OCI-LY7 (cell line): ENCODE results near the gene CNTNAP4. TPM values are rescaled to one million over a fixed set of nuclear protein-coding genes. Genes with fewer than 3 reads are reported as not detected.

Experiments
- BruUV-seq: library from RNA; stranded (reverse); fragments of 400-500 nt; replicated peaks from 2 replicates; lab custom pipeline; 2021; lab: Mats Ljungman, UMichigan
- CTCF ChIA-PET: fragments of 300-600 bp; sonication (Branson Sonifier 250); formaldehyde crosslinking; loops from one replicate; lab custom pipeline; 2022; ENCODE audit warnings: antibody characterized with exemption; ENCODE audit not compliant: unreplicated experiment; lab: Charles Lee
- POLR2A ChIA-PET: fragments of 300-600 bp; sonication (Branson Sonifier 250); formaldehyde crosslinking; loops from one replicate; lab custom pipeline; 2022; ENCODE audit warnings: antibody characterized with exemption; lab: Charles Lee
- DNase-seq: peaks from one replicate; pipeline ENCODE4 v3.0.0-alpha.2; 2015; ENCODE audit warnings: low spot score
- H2AFZ ChIP-seq: fragments of 200-600 bp; sonication (generic), shearing (Covaris generic); 2 replicates; pipeline ENCODE4 v1.6.1; 2014; ENCODE audit warnings: mild to moderate bottlenecking, antibody characterized with exemption, low read length, moderate library complexity
- H3K27ac ChIP-seq: fragments of 200-600 bp; sonication (generic); 2 replicates; pipeline ENCODE4 v1.5.1; 2014; ENCODE audit warnings: mixed run types, low read depth, mild to moderate bottlenecking, moderate library complexity, low read length, inconsistent platforms; ENCODE audit not compliant: poor library complexity, severe bottlenecking
- H3K36me3 ChIP-seq: fragments of 200-600 bp; sonication (generic); 2 replicates; pipeline ENCODE4 v1.6.1; 2014; ENCODE audit warnings: mild to moderate bottlenecking, antibody characterized with exemption, low read length, moderate library complexity, mixed read lengths; ENCODE audit not compliant: insufficient read depth
- H3K4me1 ChIP-seq: fragments of 200-600 bp; sonication (generic); 2 replicates; pipeline ENCODE4 v1.5.1; 2014; ENCODE audit warnings: mild to moderate bottlenecking, low read length; ENCODE audit not compliant: insufficient read depth, poor library complexity, severe bottlenecking
- H3K4me2 ChIP-seq: fragments of 200-600 bp; sonication (generic); 2 replicates; pipeline ENCODE4 v1.6.1; 2014; ENCODE audit warnings: mild to moderate bottlenecking, low read length
- H3K4me3 ChIP-seq: fragments of 200-600 bp; sonication (generic); 2 replicates; pipeline ENCODE4 v1.5.1; 2014; ENCODE audit warnings: mild to moderate bottlenecking, low read depth, low read length; ENCODE audit not compliant: poor library complexity, severe bottlenecking
- H3K79me2 ChIP-seq: fragments of 200-600 bp; sonication (generic); 2 replicates; pipeline ENCODE4 v1.6.1; 2016; ENCODE audit warnings: low read depth, mild to moderate bottlenecking, low read length, moderate library complexity, mixed read lengths; ENCODE audit not compliant: insufficient read depth
- H3K9me2 ChIP-seq: fragments of 200-600 bp; sonication (generic); 2 replicates; pipeline ENCODE4 v1.6.1; 2016; ENCODE audit warnings: mild to moderate bottlenecking, low read length, mixed read lengths; ENCODE audit not compliant: insufficient read depth
- H3K9me3 ChIP-seq: fragments of 200-600 bp; sonication (generic); 2 replicates; pipeline ENCODE4 v1.6.1; 2014; ENCODE audit warnings: mild to moderate bottlenecking, mixed run types, low read length, mixed read lengths
- H4K20me1 ChIP-seq: fragments of 200-600 bp; sonication (generic); 2 replicates; pipeline ENCODE4 v1.6.1; 2014; ENCODE audit warnings: mild to moderate bottlenecking, antibody characterized with exemption, low read length, moderate library complexity, mixed read lengths; ENCODE audit not compliant: insufficient read depth
- CTCF ChIP-seq: fragments of 200-600 bp; sonication (generic); conservative IDR thresholded peaks from 2 replicates; pipeline ENCODE4 v1.5.1; 2014; ENCODE audit warnings: mild to moderate bottlenecking, antibody characterized with exemption, low read length, moderate library complexity, mixed read lengths
- EZH2phosphoT487 ChIP-seq: fragments of 200-600 bp; sonication (generic); IDR thresholded peaks from 2 replicates; pipeline ENCODE4 v1.6.1; 2018; ENCODE audit warnings: low read depth, borderline replicate concordance, mild to moderate bottlenecking, mixed run types, antibody characterized with exemption, low read length, moderate library complexity, mixed read lengths
- intact Hi-C: fragments of 100-400 bp; cut with micrococcal nuclease; formaldehyde crosslinking; loops from one replicate; pipeline ENCODE4 v1.10.0; 2022; ENCODE audit not compliant: unreplicated experiment
- total RNA-seq, 2 experiments: library from RNA; depleted of rRNA in 1 of 2; stranded (reverse); fragments of >200 nt in 1 of 2; shearing (Covaris generic) in 1 of 2; gene quantifications; 2 replicates each; pipeline ENCODE4 v1.2.3, GENCODE V29; 2014 to 2022

CNTNAP4 gene
- total RNA-seq, 2 experiments from 2014 or later: not detected

GRCh38 chr16:76232704-76233103 lies 44.5 kb upstream of the CNTNAP4 start:
- CTCF ChIA-PET: no interaction called here
- no peak for DNase-seq
- Histone ChIP-seq H3K36me3 (no peaks in the 10 kb centered on the region), H2AFZ (no peak overlapping the region), H3K9me3 (no peaks in the 10 kb centered on the region), H3K79me2 (no peaks in the 10 kb centered on the region), H3K4me1 (no peaks in the 10 kb centered on the region), H3K4me3 (no peak overlapping the region), H3K4me2 (no peak overlapping the region), H3K9me2 (no peaks in the 10 kb centered on the region), H3K27ac (no peak overlapping the region), H4K20me1 (no peaks in the 10 kb centered on the region)
- no TSS peak for BruUV-seq
- intact Hi-C loops: no loop called here
- no peak for TF ChIP-seq EZH2phosphoT487
- no peak for TF ChIP-seq CTCF
- POLR2A ChIA-PET: no interaction called here

GRCh38 chr16:76235025-76235424 lies 42.2 kb upstream of the CNTNAP4 start:
- ChIA-PET POLR2A (no interaction called here), CTCF (no interaction called here)
- Histone ChIP-seq H4K20me1 (no peaks in the 10 kb centered on the region), H3K4me2 (no peak overlapping the region), H3K9me2 (no peaks in the 10 kb centered on the region), H3K36me3 (no peaks in the 10 kb centered on the region), H2AFZ (no peak overlapping the region), H3K79me2 (no peaks in the 10 kb centered on the region), H3K27ac (no peak overlapping the region), H3K4me1 (no peaks in the 10 kb centered on the region), H3K9me3 (no peaks in the 10 kb centered on the region), H3K4me3 (no peak overlapping the region)
- no TSS peak for BruUV-seq
- no peak for TF ChIP-seq EZH2phosphoT487
- TF ChIP-seq CTCF: no peak
- intact Hi-C loops: no loop called here
- DNase-seq: no peak

- Histone ChIP-seq H3K27ac (no peak overlapping the region), H3K79me2 (no peaks in the 10 kb centered on the region), H3K9me3 (no peaks in the 10 kb centered on the region), H4K20me1 (no peaks in the 10 kb centered on the region), H3K4me2 (no peak overlapping the region), H2AFZ (no peak overlapping the region), H3K4me1 (no peaks in the 10 kb centered on the region), H3K4me3 (no peak overlapping the region), H3K9me2 (no peaks in the 10 kb centered on the region), H3K36me3 (no peaks in the 10 kb centered on the region)
- intact Hi-C loops: no loop called here
- POLR2A ChIA-PET: no interaction called here
- no TSS peak for BruUV-seq
- CTCF ChIA-PET: no interaction called here
- TF ChIP-seq EZH2phosphoT487 (no peak), CTCF (no peak)
- DNase-seq: no peak
Measured at GRCh38 chr16:76235426-76235825, 41.8 kb upstream of the CNTNAP4 start.
